BLaER1 treated with 17β-estradiol and CSF1 and Interleukin-3, amounts not matched to agents 10 nM and 100 nM (cell line): ENCODE measurements around the gene CCNJL.

ENCODE experiments used
- H3K27ac ChIP-seq, 11 experiments: shearing (Covaris generic); formaldehyde crosslinking; 2 replicates each; pipeline ENCODE4 v1.8.1; 2022
- H3K27me3 ChIP-seq, 11 experiments: shearing (Covaris generic); formaldehyde crosslinking; 2 replicates each; pipeline ENCODE4 v1.8.1; 2022
- H3K36me3 ChIP-seq, 11 experiments: shearing (Covaris generic); formaldehyde crosslinking; 2 replicates each; pipeline ENCODE4 v1.8.1; 2022
- H3K4me1 ChIP-seq, 10 experiments: shearing (Covaris generic); formaldehyde crosslinking; 2 replicates each; pipeline ENCODE4 v1.8.1; 2022
- H3K4me2 ChIP-seq, 11 experiments: shearing (Covaris generic); formaldehyde crosslinking; 2 replicates each; pipeline ENCODE4 v1.8.1; 2022
- H3K4me3 ChIP-seq, 10 experiments: shearing (Covaris generic); formaldehyde crosslinking; 2 replicates each; pipeline ENCODE4 v1.8.1; 2022
- H3K9ac ChIP-seq, 11 experiments: shearing (Covaris generic); formaldehyde crosslinking; 2 replicates each; pipeline ENCODE4 v1.8.1; 2022
- H3K9me3 ChIP-seq, 11 experiments: shearing (Covaris generic); formaldehyde crosslinking; replicated peaks in 1 of 11; 2 replicates each; pipeline ENCODE4 v1.8.1; 2022
- H4K20me1 ChIP-seq, 11 experiments: shearing (Covaris generic); formaldehyde crosslinking; 2 replicates each; pipeline ENCODE4 v1.8.1; 2022
- Cebpa-rat ChIP-seq, 11 experiments: shearing (Covaris generic); IDR thresholded peaks; 2 replicates each; pipeline ENCODE4 v1.8.1; 2022

Gene CCNJL

GRCh38 chr5:160290751-160291150, 21.6 kb downstream of the CCNJL start:
- H3K9ac ChIP-seq = no peak overlapping the region
- no peaks in the 10 kb centered on the region for H3K9me3 ChIP-seq
- H3K36me3 ChIP-seq = peaks cover 0 to 13% (median 0%) of the 10 kb centered on the region in 11 experiments; a peak in 2 of 22 replicates
- no peaks in the 10 kb centered on the region for H3K27me3 ChIP-seq
- TF ChIP-seq Cebpa-rat (IDR thresholded peaks at IDR 0.05) = no peak
- H3K4me1 ChIP-seq = peaks cover 8 to 33% (median 19%) of the 10 kb centered on the region in 10 experiments; a peak in 17 of 20 replicates
- H3K27ac ChIP-seq = no peak overlapping the region
- H3K4me2 ChIP-seq = no peak overlapping the region
- H3K4me3 ChIP-seq = no peak overlapping the region
- peaks cover 0 to 97% (median 0%) of the 10 kb centered on the region in 11 experiments; a peak in 3 of 22 replicates for H4K20me1 ChIP-seq

DNA sequence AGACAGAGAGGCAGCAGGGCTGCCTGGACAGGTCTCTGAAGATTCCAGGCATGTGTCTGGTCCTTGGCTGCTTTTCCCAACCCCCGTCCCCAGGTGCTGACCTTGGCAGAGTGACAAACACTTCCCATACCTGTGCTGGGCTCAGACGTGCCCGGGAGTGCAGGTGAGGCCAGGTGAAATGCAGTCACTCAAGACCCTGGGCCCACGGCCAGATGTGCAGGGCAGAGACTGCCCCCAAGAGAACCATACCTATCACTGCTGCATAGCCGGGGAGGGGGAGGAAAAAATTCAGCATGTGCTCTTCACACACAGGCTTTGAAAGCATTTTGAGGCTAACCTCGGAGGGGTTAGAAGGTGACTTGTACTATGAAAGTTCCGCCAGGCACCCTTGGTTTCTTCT, 22.6 kb downstream of the CCNJL start:
- Histone ChIP-seq H4K20me1 (peaks cover 0 to 92% (median 0%) of the 10 kb centered on the region in 11 experiments; a peak in 3 of 22 replicates), H3K4me3 (no peak overlapping the region), H3K27me3 (no peaks in the 10 kb centered on the region), H3K9ac (no peak overlapping the region), H3K4me2 (peak overlapping the region; percentile 9 to 48 (median 29); a peak in 14 of 22 replicates), H3K4me1 (peaks cover 8 to 36% (median 17%) of the 10 kb centered on the region in 10 experiments; a peak in 16 of 20 replicates), H3K36me3 (peaks cover 0 to 18% (median 0%) of the 10 kb centered on the region in 11 experiments; a peak in 2 of 22 replicates), H3K27ac (no peak overlapping the region), H3K9me3 (no peaks in the 10 kb centered on the region)
- TF ChIP-seq Cebpa-rat (IDR thresholded peaks at IDR 0.05) = no peak

GRCh38 chr5:160289356-160289651, 23.1 kb downstream of the CCNJL start:
- Histone ChIP-seq H4K20me1 (peaks cover 0 to 90% (median 0%) of the 10 kb centered on the region in 11 experiments; a peak in 3 of 22 replicates), H3K4me2 (peak overlapping the region; percentile 9 to 48 (median 29); a peak in 18 of 22 replicates), H3K27me3 (no peaks in the 10 kb centered on the region), H3K9me3 (no peaks in the 10 kb centered on the region), H3K36me3 (peaks cover 0 to 14% (median 0%) of the 10 kb centered on the region in 11 experiments; a peak in 1 of 22 replicates), H3K9ac (no peak overlapping the region), H3K4me3 (no peak overlapping the region), H3K27ac (no peak overlapping the region), H3K4me1 (peaks cover 8 to 32% (median 16%) of the 10 kb centered on the region in 10 experiments; a peak in 16 of 20 replicates)
- TF ChIP-seq Cebpa-rat (IDR thresholded peaks at IDR 0.05) = no peak

GRCh38 chr5:160287378-160288051, 24.8 kb downstream of the CCNJL start:
- Histone ChIP-seq H3K4me1 (peaks cover 8 to 25% (median 13%) of the 10 kb centered on the region in 10 experiments; a peak in 16 of 20 replicates), H3K36me3 (peaks cover 0 to 16% (median 0%) of the 10 kb centered on the region in 11 experiments; a peak in 1 of 22 replicates), H4K20me1 (peaks cover 0 to 77% (median 0%) of the 10 kb centered on the region in 11 experiments; a peak in 3 of 22 replicates), H3K27me3 (no peaks in the 10 kb centered on the region), H3K9me3 (no peaks in the 10 kb centered on the region), H3K4me2 (no peak overlapping the region), H3K27ac (no peak overlapping the region), H3K4me3 (no peak overlapping the region), H3K9ac (no peak overlapping the region)
- TF ChIP-seq Cebpa-rat (IDR thresholded peaks at IDR 0.05) = no peak

DNA sequence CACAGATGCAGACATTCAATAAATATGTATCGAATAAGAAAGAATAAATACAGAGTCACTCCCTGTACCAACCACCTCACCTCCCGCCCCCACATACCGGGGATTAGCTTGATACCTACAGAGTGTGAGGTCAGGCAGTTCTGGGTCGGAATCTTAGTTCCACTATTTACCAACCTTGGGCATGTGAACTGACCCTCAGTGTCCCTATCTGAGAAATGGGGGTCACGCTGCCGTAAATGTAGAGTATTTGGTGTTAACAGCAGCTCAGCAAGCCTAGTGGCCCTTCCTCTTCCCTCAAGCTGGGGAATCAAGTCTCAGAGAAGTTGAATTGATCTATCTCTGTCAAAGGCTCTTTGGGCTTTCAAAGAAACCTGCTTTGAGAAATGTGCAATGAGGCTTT, 25.4 kb downstream of the CCNJL start:
- no peaks in the 10 kb centered on the region for H3K9me3 ChIP-seq
- H3K4me3 ChIP-seq = no peak overlapping the region
- TF ChIP-seq Cebpa-rat (IDR thresholded peaks at IDR 0.05) = no peak
- H4K20me1 ChIP-seq = peaks cover 0 to 72% (median 0%) of the 10 kb centered on the region in 11 experiments; a peak in 3 of 22 replicates
- no peak overlapping the region for H3K4me2 ChIP-seq
- peaks cover 0 to 16% (median 0%) of the 10 kb centered on the region in 11 experiments; a peak in 1 of 22 replicates for H3K36me3 ChIP-seq
- H3K4me1 ChIP-seq = peaks cover 8 to 26% (median 13%) of the 10 kb centered on the region in 10 experiments; a peak in 16 of 20 replicates
- no peaks in the 10 kb centered on the region for H3K27me3 ChIP-seq
- no peak overlapping the region for H3K9ac ChIP-seq
- no peak overlapping the region for H3K27ac ChIP-seq

- Histone ChIP-seq H3K4me2 (peak overlapping the region in 3 of 11 experiments; percentile 12 to 58 (median 15); a peak in 3 of 22 replicates), H4K20me1 (peaks cover 0 to 70% (median 0%) of the 10 kb centered on the region in 11 experiments; a peak in 3 of 22 replicates), H3K4me3 (no peak overlapping the region), H3K27me3 (no peaks in the 10 kb centered on the region), H3K36me3 (peaks cover 0 to 22% (median 0%) of the 10 kb centered on the region in 11 experiments; a peak in 4 of 22 replicates), H3K4me1 (peaks cover 8 to 26% (median 13%) of the 10 kb centered on the region in 10 experiments; a peak in 16 of 20 replicates), H3K9me3 (no peaks in the 10 kb centered on the region), H3K9ac (no peak overlapping the region), H3K27ac (no peak overlapping the region)
- TF ChIP-seq Cebpa-rat (IDR thresholded peaks at IDR 0.05) = no peak
Observed at GRCh38 chr5:160285316-160285715, 27.0 kb downstream of the CCNJL start.

DNA sequence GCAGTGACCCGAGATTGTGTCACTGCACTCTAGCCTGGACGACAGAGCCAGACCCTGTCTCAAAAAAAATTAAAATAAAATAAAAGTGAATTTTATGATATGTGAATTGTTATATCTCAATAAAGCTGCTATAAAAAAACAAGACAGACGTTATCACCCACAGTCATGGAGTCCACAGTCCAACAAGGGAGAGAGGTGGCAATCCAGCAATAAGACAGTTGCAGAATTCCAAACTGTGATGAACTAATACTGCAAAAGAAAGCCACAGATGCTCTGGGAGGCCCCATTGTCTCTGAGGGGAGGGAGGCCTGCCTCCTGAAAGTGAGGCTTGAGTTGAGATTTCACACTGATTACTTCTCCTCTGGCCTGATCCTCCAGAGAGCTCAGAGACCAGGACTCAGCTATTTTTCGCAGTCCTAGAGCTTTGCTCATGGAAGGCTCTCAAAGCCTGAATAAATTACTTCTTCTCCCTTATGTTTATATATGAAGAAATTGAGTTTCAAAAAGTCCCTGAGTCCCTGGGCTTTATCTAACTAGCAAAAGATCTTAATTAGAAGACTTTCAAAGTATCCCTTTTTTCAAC, 28.0 kb downstream of the CCNJL start:
- H3K4me3 ChIP-seq = no peak overlapping the region
- no peak overlapping the region for H3K27ac ChIP-seq
- H3K9ac ChIP-seq = no peak overlapping the region
- H3K36me3 ChIP-seq = peaks cover 0 to 31% (median 0%) of the 10 kb centered on the region in 11 experiments; a peak in 6 of 22 replicates
- TF ChIP-seq Cebpa-rat (IDR thresholded peaks at IDR 0.05) = no peak
- no peaks in the 10 kb centered on the region for H3K9me3 ChIP-seq
- peaks cover 5 to 20% (median 7%) of the 10 kb centered on the region in 10 experiments; a peak in 16 of 20 replicates for H3K4me1 ChIP-seq
- H3K27me3 ChIP-seq = no peaks in the 10 kb centered on the region
- peaks cover 0 to 70% (median 0%) of the 10 kb centered on the region in 11 experiments; a peak in 3 of 22 replicates for H4K20me1 ChIP-seq
- H3K4me2 ChIP-seq = no peak overlapping the region

- Histone ChIP-seq H3K4me3 (no peak overlapping the region), H4K20me1 (peaks cover 0 to 53% (median 0%) of the 10 kb centered on the region in 11 experiments; a peak in 2 of 22 replicates), H3K27me3 (no peaks in the 10 kb centered on the region), H3K4me1 (peaks cover 0 to 15% (median 0%) of the 10 kb centered on the region in 10 experiments; a peak in 7 of 20 replicates), H3K36me3 (peaks cover 0 to 60% (median 0%) of the 10 kb centered on the region in 11 experiments; a peak in 7 of 22 replicates), H3K27ac (no peak overlapping the region), H3K9ac (no peak overlapping the region; a peak in 1 of 22 replicates), H3K9me3 (no peaks in the 10 kb centered on the region), H3K4me2 (peak overlapping the region in 1 of 11 experiments; percentile 28; a peak in 1 of 22 replicates)
- no peak for TF ChIP-seq Cebpa-rat (IDR thresholded peaks at IDR 0.05)
Observed at GRCh38 chr5:160281275-160281674, 31.1 kb downstream of the CCNJL start.
